ENCODE measurements around the gene OSBPL1A. TPM values are rescaled to one million over a fixed set of nuclear protein-coding genes. Genes with fewer than 3 reads are reported as not detected.
A peak's percentile ranks its signal among the peaks of the same experiment; 100 is the strongest.

The OSBPL1A gene
- total and polyA plus RNA-seq, 11 donors, result 32.8 to 85.4 (median 71.0) TPM

DNA sequence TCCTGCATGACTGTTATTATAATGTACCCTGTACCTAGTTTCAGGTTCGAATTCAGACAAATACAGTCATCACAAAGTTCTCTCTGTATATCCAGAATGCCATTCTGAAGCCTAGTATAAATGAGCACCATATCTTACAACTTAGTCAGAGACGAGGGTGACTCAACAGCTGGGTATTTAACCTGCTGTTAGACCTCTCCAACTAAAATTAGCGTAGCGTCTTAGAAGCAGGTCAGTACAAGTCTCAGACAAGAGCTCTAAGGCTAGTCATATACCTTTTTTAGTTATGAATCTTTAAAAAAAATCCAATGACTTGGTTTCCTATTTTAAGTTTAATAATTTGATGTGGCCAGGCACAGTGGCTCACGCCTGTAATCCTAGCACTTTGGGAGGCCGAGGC is 184.7 kb downstream of the OSBPL1A start:
- Histone ChIP-seq H3K27ac (peak overlapping the region in 3 of 12 donors; percentile 11 to 48 (median 45)), H3K4me3 (no peak overlapping the region), H3K27me3 (no peaks in the 10 kb centered on the region), H3K4me1 (peaks cover 0 to 43% (median 32%) of the 10 kb centered on the region in 12 donors), H3K9me3 (peaks cover 0 to 6% (median 0%) of the 10 kb centered on the region in 12 donors), H3K36me3 (no peaks in the 10 kb centered on the region)
- TF ChIP-seq, protein P1, sequence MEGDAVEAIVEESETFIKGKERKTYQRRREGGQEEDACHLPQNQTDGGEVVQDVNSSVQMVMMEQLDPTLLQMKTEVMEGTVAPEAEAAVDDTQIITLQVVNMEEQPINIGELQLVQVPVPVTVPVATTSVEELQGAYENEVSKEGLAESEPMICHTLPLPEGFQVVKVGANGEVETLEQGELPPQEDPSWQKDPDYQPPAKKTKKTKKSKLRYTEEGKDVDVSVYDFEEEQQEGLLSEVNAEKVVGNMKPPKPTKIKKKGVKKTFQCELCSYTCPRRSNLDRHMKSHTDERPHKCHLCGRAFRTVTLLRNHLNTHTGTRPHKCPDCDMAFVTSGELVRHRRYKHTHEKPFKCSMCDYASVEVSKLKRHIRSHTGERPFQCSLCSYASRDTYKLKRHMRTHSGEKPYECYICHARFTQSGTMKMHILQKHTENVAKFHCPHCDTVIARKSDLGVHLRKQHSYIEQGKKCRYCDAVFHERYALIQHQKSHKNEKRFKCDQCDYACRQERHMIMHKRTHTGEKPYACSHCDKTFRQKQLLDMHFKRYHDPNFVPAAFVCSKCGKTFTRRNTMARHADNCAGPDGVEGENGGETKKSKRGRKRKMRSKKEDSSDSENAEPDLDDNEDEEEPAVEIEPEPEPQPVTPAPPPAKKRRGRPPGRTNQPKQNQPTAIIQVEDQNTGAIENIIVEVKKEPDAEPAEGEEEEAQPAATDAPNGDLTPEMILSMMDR (IDR thresholded peaks at IDR 0.05), result no peak
- no peak for TF ChIP-seq POLR2A (IDR thresholded peaks at IDR 0.05)
- WGBS, 4 donors, result 80 to 84% (median 81%) methylated on average over 6 of the region's 6 CpGs
- intact Hi-C loops (cut with DNase I), result loop anchor here in 2 of 10 donors (10.0 kb wide), 2 partner anchors 52 to 62 kb away; no protein-coding TSS in a partner anchor
- DNase-seq (no peak), ATAC-seq (peak; percentile 41 to 87 (median 74))

DNA sequence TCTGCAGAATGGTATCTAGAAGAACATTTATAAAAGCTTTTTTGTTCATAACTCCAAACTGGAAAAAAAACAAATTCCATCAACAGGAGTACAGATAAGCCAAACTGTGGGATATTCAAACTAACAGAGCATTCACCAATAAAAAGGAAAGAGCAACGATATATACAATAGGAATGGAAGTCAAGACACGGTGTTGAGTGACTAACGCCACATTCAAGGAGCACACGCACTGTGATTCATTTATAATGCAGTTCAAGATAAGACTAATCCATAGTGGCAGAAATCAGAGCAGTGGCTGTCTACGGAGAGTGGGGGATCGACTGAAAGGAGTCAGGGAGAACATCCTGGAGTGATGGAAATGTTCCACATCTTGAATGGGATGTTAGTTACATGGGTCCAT is 188.1 kb downstream of the OSBPL1A start:
- Histone ChIP-seq H3K4me3 (no peak overlapping the region), H3K36me3 (no peaks in the 10 kb centered on the region), H3K27ac (no peak overlapping the region), H3K4me1 (peaks cover 0 to 24% (median 15%) of the 10 kb centered on the region in 12 donors), H3K9me3 (peaks cover 0 to 6% (median 0%) of the 10 kb centered on the region in 12 donors), H3K27me3 (no peaks in the 10 kb centered on the region)
- no peak for ATAC-seq
- intact Hi-C loops (cut with DNase I), result no loop called here
- WGBS, 4 donors, result 73 to 92% (median 76%) methylated on average over 6 of the region's 6 CpGs
- DNase-seq, result no peak
- TF ChIP-seq, protein P1 (IDR thresholded peaks at IDR 0.05), result no peak
- no peak for TF ChIP-seq POLR2A (IDR thresholded peaks at IDR 0.05)

DNA sequence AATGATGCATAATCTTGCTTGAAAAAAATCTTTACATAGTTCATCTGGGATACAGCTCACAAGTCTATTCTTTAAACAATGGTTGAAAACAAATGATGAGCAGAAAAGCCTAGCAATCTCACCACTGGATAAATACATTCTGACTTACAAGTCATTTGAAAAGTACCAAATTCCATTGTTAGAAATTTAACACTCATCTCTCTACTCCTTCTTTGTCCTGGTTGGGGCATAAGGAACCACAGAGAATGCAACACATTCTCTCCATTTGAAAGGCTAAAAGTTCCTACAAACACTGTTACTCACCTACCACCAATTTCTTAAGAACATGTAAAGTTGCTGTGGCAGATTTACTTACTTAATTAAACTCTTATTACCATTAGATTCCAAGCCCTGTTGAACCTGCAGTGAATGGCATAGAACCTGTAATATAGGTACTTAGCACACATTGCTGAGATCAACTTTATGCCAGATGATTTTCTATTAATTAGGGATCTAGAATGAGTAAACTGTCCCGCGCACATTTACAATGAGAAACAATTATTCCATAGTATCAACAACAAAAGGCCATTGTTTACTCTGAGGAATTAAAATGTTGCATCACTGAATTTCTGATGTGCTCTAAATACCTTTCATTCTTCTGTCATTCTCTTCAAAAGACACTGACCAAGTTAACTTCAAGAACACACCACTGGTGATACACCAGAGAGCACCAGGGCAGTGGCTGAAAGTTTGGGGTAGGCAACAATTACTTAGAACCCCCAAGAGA is 189.2 kb downstream of the OSBPL1A start:
- peaks cover 0 to 13% (median 4%) of the 10 kb centered on the region in 12 donors for H3K4me1 ChIP-seq
- intact Hi-C loops (cut with DNase I), result no loop called here
- ATAC-seq, result no peak
- H3K4me3 ChIP-seq, result no peak overlapping the region
- H3K27me3 ChIP-seq, result no peaks in the 10 kb centered on the region
- DNase-seq, result no peak
- no peaks in the 10 kb centered on the region for H3K36me3 ChIP-seq
- 45 to 70% (median 46%) methylated on average over 2 of the region's 2 CpGs for WGBS, 4 donors
- no peak overlapping the region for H3K27ac ChIP-seq
- peaks cover 0 to 6% (median 0%) of the 10 kb centered on the region in 12 donors for H3K9me3 ChIP-seq
- TF ChIP-seq POLR2A (IDR thresholded peaks at IDR 0.05), result no peak
- TF ChIP-seq, protein P1 (IDR thresholded peaks at IDR 0.05), result no peak

DNA sequence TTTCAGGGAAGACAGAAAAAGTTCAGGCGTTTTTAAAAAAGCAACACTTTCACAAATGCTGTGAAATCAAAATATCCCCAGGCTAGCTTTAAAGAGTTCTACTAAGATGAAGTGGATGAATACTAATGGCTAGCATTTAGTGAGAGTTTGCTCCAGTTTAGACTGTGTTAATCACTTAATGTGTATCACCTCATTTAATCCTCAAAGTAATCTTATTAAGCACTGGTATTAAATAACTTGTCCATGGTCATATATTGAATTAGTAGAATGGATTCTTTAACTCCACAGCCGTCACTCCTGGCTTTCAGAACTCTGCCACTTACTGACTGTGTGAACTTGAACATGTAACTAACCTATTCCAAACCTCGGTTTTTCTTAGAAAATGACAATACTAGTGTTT is 192.7 kb downstream of the OSBPL1A start:
- Histone ChIP-seq H3K36me3 (no peaks in the 10 kb centered on the region), H3K27me3 (no peaks in the 10 kb centered on the region), H3K4me3 (no peak overlapping the region), H3K9me3 (peaks cover 0 to 6% (median 0%) of the 10 kb centered on the region in 12 donors), H3K4me1 (peaks cover 0 to 21% (median 12%) of the 10 kb centered on the region in 12 donors), H3K27ac (no peak overlapping the region)
- WGBS, 4 donors, result 91 to 97% (median 94%) methylated on average over 3 of the region's 3 CpGs
- no peak for ATAC-seq
- no peak for TF ChIP-seq POLR2A (IDR thresholded peaks at IDR 0.05)
- TF ChIP-seq, protein P1 (IDR thresholded peaks at IDR 0.05), result no peak
- DNase-seq, result no peak
- intact Hi-C loops (cut with DNase I), result no loop called here

Data from heart left ventricle (tissue), 16 donors.